Stimulated activated CD4-positive, alpha-beta T cell treated with anti-CD3 and anti-CD28 coated beads, Interleukin-15, amount 100 ng/mL, for 1 hour (primary cell): ENCODE data around the gene FOXN1.

Experiments
- DNase-seq, 2 donors: peaks; one replicate each; pipeline ENCODE4 v3.0.0-alpha.2; 2020; ENCODE audit warnings: low read depth in 1 of 2, low spot score in 1 of 2

Gene FOXN1

DNA sequence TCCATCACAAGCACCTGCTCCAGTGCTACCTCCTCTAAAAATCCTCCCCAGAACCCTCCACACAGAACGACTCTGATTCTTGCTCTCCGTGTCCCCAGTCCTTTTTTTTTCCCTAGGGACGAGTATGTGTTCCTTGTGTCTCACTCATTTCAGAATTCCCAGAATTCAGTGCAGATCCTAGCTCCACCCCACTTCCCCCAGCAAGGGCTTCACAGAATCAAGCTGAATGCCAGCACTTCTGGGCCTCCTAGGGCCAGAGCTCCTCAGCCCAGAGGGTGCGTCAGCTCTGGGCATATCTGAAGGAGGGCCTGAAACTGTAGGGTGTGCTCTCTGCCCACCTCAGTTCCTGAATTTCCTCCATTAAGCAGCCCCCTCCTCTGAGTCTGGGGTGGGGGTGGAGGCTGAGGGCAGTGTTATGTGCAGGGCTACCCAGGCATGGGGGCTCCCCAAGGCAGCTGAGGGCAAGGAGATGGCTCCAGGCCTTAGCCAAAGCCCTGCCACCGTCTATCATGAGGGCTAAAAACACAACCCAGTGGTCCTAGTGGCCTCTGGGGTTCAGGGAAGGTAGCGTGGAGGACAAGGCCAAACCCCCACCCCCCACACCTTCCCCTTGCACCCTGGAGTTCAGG lies 39.8 kb downstream of the FOXN1 start:
- DNase-seq: no peak

DNA sequence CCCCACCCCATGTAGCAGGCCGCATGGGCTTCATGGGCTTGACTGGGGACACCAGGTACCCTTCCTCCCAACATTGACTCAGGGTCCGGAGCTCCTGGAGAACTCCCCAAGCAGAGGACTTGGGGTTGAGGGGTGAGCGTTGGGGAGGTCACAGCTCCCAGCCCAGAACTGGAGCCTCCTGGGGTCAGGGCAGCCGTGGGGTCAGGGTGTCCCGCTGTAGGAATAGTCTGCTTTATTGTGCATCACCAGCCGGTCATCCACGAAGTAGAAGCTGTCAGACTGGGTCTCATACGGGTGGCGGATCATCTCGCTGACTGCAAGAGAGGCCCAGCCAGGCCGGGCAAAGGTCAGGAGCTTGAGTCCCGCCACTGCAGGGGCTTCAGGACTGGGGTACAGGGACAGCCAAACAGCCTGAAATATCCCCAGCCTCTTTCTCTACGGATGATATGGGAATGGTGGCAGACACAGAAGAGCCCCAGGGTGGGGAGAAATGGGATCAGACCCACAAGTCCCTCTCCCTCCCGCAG lies 41.0 kb downstream of the FOXN1 start:
- no peak for DNase-seq

DNA sequence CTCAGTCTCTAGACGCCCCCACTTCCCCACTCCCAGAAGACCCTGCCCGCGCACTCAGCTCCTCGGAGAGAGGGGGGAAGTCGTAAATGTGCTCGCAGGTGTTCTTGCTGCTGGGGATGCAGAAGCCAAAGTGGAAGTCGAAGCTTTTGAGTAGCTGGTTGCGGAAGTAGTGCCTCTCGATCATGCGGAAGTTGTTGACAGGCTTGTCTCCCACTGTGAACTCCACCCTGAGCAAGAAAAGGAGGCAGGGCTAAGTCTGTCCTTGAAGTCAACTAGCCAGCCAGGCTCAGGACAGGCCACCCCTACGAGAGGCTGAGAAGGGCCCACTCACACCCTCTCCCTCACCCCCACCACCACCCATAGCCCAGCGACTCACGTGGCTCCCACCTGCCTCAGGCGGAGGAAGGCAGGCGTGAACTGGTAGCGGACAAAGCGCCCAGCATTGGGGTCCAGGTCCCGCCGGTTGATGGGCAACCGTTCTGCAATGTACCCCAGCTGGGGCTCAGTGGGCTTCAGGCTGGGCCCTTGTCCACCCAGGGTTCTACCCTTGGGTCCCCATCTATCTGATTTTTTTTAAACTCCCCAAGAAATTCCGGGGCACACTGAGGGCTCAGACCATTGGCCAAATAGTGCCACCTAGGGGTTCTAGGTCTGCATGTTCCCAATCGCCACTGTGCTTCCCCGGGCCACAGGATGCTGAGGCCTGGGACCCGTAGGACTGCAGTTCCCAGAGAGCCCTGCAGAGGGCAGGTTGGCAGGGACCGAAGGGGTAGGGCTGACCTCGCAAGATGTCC lies 41.7 kb downstream of the FOXN1 start:
- DNase-seq: peak; percentile 17 to 51

DNA sequence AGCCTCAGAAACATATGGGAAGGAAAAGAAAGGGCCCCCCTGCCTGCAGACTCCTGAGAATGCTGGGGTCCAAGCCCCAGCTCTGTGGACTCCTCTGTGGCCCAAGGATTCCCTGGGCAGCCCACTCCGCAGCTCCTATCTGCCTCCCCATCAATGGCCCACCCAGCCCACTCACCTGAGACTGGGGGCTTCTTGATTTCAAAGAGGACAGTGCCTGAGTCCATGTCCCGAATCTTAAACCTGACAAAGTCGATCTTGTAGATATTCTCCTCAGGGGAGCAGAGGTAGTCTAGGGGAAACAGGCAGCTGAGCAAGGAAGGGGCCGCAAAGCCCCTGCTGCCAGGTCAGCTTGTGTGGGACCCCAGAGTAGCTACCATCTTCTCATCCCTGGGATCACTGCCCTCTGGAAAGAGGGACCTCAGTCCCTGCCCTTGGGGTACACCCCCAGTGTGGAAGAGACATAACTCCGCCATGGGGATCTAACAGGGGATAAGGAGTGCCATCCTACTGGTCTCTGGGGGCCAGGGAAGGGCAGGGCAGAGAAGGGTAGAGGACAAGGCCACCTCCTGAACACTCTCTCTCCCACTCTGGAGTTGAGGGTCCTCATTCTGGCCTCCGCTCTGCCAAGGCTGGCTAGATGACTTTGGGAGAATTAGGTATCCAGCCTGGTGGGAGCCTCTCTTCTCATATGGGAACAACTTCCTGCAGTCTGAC lies 42.4 kb downstream of the FOXN1 start:
- no peak for DNase-seq

DNA sequence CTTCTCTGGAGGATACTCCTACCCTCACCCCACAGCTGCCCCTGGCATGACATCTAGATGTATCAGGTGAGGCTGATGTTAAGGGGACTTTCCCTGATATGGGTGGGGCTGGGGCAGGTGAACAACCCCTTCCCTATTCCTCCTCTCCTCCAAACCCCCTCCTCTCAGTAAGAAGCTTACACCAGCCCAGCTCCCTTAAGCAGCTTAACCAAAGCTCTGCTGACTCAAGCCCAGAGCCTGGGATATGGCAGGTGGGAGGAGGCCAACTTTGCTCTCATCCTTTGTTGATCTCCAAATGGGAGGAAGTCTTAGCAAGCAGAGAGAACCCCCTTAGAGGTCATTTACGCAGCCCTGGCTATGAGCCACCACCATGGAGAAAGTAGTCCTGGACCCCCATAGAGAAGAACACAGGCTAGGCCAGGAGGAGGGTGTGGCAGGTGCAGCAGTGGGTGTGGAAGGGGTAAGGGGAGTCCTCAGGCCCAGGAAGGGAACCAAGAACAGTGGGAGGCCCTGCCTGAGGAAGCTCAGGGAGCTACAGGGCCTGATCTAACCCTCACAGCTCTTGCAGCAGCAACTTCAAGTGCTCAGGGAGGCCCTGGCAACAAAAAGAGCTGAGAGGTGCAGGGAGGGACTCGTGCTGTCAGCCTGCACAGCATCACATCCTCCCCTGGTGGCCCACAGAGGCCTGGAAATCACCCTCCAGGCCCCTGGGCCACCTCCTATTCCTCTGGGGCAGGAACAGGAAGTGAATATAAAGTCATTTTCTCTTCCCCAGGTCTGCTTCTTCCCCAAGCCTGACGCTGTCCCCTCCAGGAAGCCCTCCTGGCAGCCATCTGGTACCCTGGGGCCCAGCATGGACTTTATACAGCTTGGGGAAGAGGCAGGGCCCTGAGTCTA lies 43.3 kb downstream of the FOXN1 start:
- DNase-seq: peak in 1 of 2 donors; percentile 30

DNA sequence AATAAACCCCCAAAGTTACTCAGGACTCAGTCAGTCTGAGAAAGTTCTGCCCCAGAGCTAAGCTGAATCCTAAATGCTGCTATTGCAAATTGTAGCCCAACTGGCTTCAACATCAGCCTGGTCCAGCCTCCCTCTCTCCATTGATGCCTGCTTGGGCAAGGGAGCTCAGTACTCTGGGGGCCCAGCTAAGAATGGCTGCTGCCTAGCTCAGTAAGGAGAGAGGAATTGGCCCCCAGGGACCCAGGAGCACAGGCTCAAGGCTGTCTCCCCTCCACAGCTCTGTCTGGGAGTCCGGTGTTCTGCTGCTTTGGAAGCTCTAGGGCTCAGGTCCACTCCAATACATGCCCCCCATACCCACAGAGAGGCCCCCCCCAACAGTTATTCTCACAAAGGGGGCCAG lies 44.7 kb downstream of the FOXN1 start:
- no peak for DNase-seq

DNA sequence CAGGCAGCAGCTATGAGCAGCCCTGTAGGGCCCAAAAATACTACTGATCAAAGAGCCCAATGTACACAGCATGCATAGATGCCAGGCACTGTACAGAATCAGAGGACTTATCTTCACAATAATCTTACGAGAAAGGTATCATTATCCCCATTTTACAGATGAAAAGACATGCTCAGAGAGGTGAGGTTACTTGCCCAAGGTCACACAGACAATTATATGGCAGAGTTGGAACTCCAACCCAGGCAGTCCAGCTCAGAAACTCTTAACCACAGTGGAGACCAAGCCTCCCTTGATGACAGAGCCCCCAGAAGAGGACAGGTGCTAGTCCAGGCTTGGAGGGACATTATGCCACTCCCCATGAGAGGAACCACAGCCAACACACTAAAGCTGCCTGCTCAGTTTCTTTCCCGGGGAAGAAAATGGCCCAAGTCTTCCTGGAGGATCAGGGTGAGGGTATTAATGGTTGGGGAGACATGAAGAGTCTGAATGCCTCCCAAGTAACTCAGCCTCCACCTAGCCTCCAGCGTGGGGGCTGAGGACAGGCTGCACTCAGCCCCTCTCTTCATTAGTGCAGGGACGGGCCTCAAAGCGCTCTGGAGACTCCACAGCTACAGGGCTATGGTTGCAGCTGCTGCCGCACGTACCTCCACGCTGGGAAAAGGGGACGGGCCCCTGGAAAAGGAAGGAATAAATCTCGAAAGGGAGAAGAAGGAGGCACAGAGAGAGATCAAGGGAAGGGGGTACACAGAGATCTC lies 45.5 kb downstream of the FOXN1 start:
- no peak for DNase-seq

DNA sequence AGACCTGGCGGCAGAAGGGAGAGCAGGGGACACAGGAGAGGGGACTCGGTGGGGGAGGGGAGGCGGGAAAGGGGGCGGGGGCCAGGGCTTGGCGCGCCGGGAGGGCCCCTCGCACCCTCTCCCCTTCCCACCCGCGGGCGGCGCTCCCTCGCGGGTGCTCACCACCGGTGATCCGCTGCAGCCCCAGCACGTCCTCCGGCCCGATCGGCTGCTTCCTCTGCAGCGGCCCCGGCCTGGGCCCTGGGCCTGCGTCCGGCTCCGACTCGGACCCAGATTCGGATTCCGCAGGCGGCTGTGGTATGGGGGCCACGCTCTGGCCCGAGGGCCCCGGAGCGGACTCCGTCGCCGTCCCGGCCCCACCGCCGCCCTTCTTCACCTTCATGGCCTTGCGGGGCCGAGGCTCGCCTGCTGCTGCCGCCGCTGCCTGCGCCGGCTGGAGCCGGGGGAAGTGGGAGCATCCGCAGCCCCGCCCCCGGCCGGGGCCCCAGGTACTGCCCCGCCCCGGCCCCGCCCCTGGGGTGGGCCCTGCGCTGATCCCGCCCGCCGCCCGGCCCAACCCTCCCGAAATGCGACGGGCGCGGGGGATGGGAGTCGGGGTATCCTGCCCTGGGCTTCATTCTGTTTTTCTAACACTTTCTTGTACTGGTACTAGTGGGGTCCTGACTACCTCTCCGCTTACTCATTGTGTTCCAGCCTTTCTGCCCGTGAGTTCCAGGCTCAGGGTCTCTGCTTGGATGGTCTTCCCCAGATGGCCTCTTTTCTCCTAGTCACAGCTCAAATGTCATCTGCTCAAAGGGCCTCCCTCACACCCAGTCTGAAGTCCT lies 46.2 kb downstream of the FOXN1 start, which contains the start of gene UNC119:
Gene UNC119 (minus strand): TSS at position 449 of the 824 bp plus-strand sequence. CDS start 67 bp downstream, at position 382.
- DNase-seq: peak; percentile 60 to 76

DNA sequence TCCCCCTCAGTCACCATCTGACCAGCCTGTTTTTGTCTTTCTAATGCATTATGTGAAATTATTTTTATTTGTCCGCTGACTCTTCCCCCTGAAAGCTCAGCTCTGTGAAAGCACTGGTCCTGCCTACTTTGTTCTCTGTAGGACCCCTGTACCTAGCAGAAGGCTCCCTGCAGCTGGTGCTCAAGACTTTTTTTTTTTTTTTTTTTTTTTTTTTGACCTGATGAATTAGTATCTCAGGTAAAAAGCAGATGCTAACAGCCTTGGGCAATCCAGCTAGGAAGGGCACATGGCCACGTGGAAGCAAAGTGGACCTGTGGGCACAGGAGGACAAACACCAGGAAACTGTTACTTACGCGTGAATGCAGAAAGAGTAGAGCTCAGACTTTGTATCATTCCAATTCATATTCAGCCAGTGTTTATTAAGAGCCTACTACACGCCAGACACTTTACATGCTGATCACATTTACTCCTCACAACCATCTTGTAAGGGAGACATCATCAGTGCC lies 46.9 kb downstream of the FOXN1 start:
- DNase-seq: no peak

DNA sequence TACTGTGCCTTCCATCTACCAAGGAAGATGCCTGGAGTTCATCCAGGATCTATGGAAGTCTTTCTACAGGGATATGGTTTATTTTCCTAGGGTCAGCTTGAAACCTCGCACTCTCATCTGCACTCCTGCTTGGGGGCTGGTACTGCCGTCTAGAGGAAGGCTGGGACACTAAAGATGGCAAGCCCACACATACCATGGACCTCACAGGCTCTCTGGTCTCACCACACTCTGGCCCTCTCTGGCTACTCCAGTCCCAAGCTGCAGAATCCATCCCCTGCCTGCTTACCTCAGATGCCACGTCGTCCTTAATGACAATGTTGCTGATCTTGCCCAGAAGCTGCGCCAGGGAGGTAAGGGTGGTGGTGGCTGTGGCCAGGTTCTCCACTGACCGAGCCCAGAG lies 48.4 kb downstream of the FOXN1 start:
- no peak for DNase-seq

DNA sequence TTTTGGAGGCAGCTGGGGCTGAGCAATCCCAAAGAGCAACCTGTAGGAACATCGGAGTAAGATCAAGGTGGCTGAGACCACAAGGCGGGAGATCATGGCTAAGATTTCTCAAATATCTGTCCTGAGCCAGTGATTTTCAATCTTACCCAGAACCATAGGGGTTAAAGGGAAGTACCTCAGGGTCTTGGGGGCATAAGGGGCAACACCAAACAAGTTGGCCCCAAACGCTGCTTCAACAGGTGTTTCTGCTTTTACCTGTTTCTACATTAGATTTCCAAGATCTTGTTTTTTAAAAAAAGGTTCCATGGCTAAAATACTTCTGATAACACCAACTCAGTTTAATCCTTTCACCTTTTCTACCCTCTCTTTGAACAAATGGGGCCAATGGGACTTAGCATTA lies 48.9 kb downstream of the FOXN1 start:
- DNase-seq: no peak

DNA sequence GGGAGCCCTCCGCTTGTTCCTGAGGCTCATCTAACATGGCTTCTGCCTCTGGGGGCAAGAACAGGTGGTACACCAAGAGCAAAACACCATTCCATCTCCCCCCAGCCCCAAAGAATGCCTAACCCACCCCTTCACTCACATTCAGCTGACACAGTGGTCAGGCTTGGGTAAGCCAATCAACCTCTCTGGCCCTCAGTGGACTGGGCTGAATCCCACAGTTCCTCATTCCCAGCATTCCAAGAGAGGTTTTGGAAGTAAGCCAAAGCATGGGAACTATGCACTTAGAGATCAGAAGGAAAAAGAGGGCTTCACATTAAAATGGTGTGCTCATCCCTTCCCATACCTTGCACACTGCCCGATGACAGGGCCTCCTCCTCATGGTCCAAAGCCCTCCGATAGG lies 57.3 kb downstream of the FOXN1 start:
- DNase-seq: no peak

DNA sequence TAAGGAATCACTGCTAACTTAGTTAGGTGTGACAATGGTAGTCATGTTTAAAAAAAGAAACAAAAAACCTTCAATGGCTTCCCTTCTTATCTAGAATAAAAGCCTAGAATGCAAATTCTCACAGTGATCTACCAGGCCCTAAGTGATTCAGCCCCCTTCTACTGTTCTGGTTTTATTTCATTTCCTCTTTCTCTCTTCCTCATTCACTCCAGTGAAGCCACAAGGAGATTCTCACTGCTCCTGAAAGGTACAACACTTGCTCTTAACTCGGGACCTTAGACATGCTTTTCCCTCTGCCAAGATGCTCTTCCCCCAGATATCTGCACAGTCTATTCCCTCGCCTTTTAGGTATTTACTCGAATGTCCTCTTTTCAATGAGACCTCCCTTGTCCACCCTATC lies 61.5 kb downstream of the FOXN1 start:
- no peak for DNase-seq

DNA sequence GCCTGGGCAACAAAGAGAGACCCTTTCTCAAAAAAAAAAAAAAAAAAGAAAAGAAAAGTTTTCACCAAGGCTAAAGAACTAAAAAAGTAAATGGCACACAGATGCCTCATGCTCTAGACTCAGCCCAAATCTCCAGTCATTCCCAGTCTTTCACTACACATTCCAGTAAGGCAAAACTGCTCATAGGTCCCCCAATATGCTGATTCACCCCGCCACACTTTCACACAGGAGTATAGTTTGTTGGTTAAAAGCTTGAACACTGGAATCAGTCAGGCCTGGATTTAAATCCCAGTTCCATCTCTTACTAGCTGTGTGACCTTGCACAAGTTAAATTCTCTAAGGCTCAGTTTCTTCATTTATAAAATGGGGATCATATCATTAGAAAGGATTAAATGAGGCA lies 63.3 kb downstream of the FOXN1 start:
- DNase-seq: no peak

DNA sequence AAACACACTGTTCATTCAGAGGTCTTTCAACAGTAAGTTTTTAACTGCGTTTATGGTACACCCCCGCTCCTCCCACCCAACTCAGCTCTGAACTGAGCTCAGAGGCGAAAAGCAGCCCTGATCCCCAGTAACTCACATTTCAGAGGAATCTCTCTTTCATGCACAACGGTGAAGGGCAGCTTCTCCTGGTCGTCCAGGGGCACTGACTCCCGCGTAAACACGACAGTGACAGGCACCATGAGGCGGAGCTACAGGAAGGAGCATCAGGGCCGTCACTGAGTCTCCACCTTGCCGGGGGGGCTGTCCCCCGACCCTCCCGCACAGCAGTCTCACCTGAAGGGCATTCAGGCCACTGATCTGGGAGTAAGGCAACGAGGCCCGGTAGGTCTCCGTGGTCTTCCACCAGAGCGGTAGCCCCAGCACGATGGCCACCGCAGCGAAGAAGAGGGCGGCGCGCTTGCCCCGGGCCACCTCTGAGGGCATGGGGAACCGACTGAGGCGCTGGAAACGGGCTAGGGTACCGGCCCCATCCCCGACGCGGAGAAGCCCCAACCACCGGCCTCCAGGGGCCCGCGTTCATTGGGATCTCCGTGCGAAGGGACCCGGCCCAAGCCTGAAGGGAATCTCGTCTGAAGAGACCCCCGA lies 64.7 kb downstream of the FOXN1 start:
- DNase-seq: peak in 1 of 2 donors; percentile 24

DNA sequence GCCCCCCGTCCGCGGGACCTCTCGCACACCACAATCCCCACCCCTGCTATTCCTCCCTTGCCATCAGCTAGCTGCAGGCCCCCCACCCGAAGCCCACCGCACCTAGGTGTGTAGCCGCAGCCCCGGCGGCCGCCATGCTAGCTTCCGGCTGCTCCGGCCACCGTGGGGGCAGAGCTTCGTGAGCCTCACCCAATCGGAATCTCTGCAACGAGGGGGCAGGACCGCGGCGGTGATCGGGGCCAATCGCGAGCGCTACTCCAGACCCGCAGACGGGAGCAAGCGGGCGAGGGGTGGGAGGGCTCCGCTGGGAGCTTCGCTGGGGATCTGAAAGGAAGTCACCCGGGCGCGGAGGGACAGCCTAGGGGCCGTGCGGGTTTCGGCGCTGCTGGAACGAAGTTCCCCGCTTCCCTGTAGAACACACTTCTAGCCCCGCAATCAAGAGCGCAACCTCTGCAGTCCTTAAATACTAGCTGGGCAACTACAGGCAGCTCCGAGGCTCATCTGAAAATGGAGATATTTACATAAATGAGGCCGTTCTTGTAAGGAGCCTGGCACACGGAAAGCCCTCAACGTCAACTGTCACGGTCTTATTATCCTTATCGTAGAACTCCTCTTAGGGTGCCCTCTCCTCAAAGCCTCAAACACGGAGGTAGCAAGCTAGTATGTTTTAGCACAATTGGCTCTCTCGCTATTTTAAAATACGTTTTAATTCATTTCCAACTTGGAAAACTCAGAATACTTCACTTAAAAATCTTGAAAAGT lies 65.4 kb downstream of the FOXN1 start, which contains the start of gene PIGS:
Gene PIGS (minus strand): TSS at position 164 of the 762 bp plus-strand sequence. CDS start 28 bp downstream, at position 136.
- peak; percentile 78 to 84 for DNase-seq

DNA sequence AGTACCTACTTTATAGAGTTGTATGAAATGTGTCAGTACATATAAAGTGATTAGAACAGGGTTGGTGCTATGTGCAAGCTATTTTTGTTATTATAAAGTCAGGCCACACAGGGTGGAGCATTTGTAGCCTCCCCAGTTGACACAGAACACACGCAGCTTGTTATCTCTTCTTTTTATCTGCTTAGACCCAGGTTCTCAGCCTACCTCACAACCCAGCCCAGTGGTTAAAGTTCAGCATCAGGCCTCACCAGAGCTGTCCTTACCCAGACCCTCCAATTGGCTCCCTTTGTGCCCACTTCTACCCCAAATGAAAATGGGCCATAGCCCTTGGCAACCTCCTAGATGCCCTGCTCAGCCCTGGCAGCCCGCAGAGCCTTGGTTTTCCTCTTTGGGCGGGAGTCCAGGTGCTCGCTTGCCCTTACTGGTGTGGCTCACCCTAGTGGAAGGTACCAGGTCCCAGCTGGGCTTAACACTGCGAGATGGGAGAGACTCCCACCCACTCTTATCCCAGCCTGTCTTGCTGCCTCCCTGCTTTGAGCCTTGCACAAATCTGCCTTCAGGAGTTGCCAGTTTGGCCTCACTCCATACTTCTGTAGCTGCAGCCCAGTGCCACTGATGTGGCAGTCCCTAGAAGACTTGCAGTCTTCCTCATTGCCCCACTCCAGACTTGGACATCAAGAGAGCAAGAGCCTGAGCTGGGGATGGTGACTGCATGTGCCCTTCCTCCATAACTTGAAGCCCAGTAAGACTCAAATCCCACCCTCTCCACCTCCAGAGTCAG lies 66.3 kb downstream of the FOXN1 start:
- no peak for DNase-seq
